Lung (tissue), 12 donors: Measurements from ENCODE around the gene UBE2E1. TPM values are rescaled to one million over a fixed set of nuclear protein-coding genes. Genes with fewer than 3 reads are reported as not detected.
A peak's percentile ranks its signal among the peaks of the same experiment; 100 is the strongest.

Experiments used
- ATAC-seq: fragments of 200-7000 bp; cut with Tn5 transposase; one replicate; pipeline ENCODE4 v1.9.1; 2020; ENCODE audit warnings: moderate number of reproducible peaks; ENCODE audit not compliant: insufficient read depth, low FRiP score
- DNase-seq, 3 donors: peaks; one replicate each; pipeline ENCODE4 v3.0.0-alpha.2; 2013 to 2017
- H3K27ac ChIP-seq, 2 donors: one replicate each; pipeline ENCODE4 v1.5.1; 2013; ENCODE audit warnings: mild to moderate bottlenecking in 2 of 2, moderate library complexity in 2 of 2, control low read depth in 1 of 2, inconsistent platforms in 1 of 2, low read depth in 1 of 2, low read length in 1 of 2
- H3K27me3 ChIP-seq, 3 donors: one replicate each; pipeline ENCODE4 v1.5.1; 2013; ENCODE audit warnings: low read length in 2 of 3; ENCODE audit not compliant: control insufficient read depth in 3 of 3, insufficient read depth in 3 of 3
- H3K36me3 ChIP-seq, 4 donors: one replicate each; pipeline ENCODE4 v1.5.1; 2013; ENCODE audit warnings: low read length in 4 of 4, mild to moderate bottlenecking in 1 of 4, moderate library complexity in 1 of 4; ENCODE audit not compliant: control insufficient read depth in 4 of 4, insufficient read depth in 4 of 4
- H3K4me1 ChIP-seq, 5 donors: one replicate each; pipeline ENCODE4 v1.5.1; 2013; ENCODE audit warnings: low read length in 5 of 5, mild to moderate bottlenecking in 2 of 5, moderate library complexity in 1 of 5; ENCODE audit not compliant: control insufficient read depth in 5 of 5, insufficient read depth in 5 of 5
- H3K4me3 ChIP-seq: one replicate; pipeline ENCODE4 v1.5.1; 2013; ENCODE audit warnings: mild to moderate bottlenecking, control low read depth, moderate library complexity
- H3K9ac ChIP-seq, 2 donors: one replicate each; pipeline ENCODE4 v1.5.1; 2013; ENCODE audit warnings: low read length in 2 of 2, control low read depth in 1 of 2; ENCODE audit not compliant: insufficient read depth in 1 of 2
- H3K9me3 ChIP-seq, 4 donors: one replicate each; pipeline ENCODE4 v1.5.1; 2013; ENCODE audit warnings: low read length in 3 of 4, mild to moderate bottlenecking in 1 of 4, moderate library complexity in 1 of 4; ENCODE audit not compliant: control insufficient read depth in 4 of 4, insufficient read depth in 3 of 4
- WGBS, 2 donors: extraction: QIAGEN DNeasy Blood & Tissue Kit; methylation state at CpG; one replicate each; pipeline ENCODE4 v1.1.7; 2013; 5-methylcytosine and 5-hydroxymethylcytosine counted together
- polyA plus RNA-seq, 2 donors: library from polyadenylated mRNA; stranded (reverse); fragments of 200-250 nt; gene quantifications; one replicate each; pipeline ENCODE4 v1.2.1, GENCODE V29; 2013
- total RNA-seq, 2 donors: library from RNA; depleted of rRNA in 1 of 2; stranded (reverse); fragments of >200 nt in 1 of 2; gene quantifications; one replicate each; pipeline ENCODE4 v1.2.1, GENCODE V29; 2014 to 2021
- TF ChIP-seq, protein P1 (sequence below): IDR thresholded peaks from 2 replicates; pipeline ENCODE4 v1.5.1; 2012; ENCODE audit warnings: mild to moderate bottlenecking; ENCODE audit errors: control extremely low read depth, extremely low read depth
- donor health status: control.
- donor health status: control.
- donor health status: Bipolar disorder and iron deficiency.
- donor health status: healthy.
- donor health status: DM: yes; HTN: yes; CAD: no.

UBE2E1 gene
- total and polyA plus RNA-seq, 4 donors: 74.1 to 156 (median 87.6) TPM

- no peak for ATAC-seq
- WGBS, 2 donors: 66 to 83% methylated on average over 3 of the region's 3 CpGs
- DNase-seq: no peak
- H3K27ac ChIP-seq: no peak overlapping the region
- H3K36me3 ChIP-seq: no peaks in the 10 kb centered on the region
- peaks cover 0 to 10% (median 1%) of the 10 kb centered on the region in 4 donors for H3K9me3 ChIP-seq
- H3K4me1 ChIP-seq: peaks cover 0 to 25% (median 7%) of the 10 kb centered on the region in 5 donors
- no peaks in the 10 kb centered on the region for H3K27me3 ChIP-seq
- TF ChIP-seq, protein P1, sequence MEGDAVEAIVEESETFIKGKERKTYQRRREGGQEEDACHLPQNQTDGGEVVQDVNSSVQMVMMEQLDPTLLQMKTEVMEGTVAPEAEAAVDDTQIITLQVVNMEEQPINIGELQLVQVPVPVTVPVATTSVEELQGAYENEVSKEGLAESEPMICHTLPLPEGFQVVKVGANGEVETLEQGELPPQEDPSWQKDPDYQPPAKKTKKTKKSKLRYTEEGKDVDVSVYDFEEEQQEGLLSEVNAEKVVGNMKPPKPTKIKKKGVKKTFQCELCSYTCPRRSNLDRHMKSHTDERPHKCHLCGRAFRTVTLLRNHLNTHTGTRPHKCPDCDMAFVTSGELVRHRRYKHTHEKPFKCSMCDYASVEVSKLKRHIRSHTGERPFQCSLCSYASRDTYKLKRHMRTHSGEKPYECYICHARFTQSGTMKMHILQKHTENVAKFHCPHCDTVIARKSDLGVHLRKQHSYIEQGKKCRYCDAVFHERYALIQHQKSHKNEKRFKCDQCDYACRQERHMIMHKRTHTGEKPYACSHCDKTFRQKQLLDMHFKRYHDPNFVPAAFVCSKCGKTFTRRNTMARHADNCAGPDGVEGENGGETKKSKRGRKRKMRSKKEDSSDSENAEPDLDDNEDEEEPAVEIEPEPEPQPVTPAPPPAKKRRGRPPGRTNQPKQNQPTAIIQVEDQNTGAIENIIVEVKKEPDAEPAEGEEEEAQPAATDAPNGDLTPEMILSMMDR: no peak
- H3K9ac ChIP-seq: no peak overlapping the region
- no peak overlapping the region for H3K4me3 ChIP-seq
These were observed 25.9 kb upstream of the UBE2E1 start for GRCh38 chr3:23779841-23780240.

DNA sequence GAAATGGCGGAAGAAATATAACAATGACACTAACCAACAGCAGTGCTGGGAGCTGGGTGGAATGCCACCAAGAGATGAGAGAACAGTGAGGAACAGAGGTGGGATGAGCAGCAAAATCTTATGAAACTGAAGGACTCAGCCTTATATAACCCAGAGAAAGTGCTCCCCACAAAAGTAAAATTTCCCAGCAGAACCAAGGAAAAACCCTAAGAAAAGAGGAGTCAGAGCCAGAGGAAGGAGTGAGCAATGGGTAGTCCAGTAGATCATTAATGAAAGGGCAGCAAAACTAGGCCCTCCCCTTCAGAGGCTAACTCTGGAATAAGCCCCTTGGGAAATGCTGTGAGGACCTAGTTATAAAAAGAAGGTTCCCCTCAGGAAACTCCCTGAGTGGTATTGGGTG lies 24.7 kb upstream of the UBE2E1 start:
- H3K27me3 ChIP-seq: no peaks in the 10 kb centered on the region
- H3K4me3 ChIP-seq: no peak overlapping the region
- H3K27ac ChIP-seq: no peak overlapping the region
- DNase-seq (no peak), ATAC-seq (no peak)
- H3K9me3 ChIP-seq: peaks cover 0 to 7% (median 0%) of the 10 kb centered on the region in 4 donors
- H3K36me3 ChIP-seq: no peaks in the 10 kb centered on the region
- TF ChIP-seq, protein P1: no peak
- 48 to 98% methylated on average over 1 of the region's 1 CpG for WGBS, 2 donors
- H3K4me1 ChIP-seq: peaks cover 0 to 28% (median 7%) of the 10 kb centered on the region in 5 donors
- H3K9ac ChIP-seq: no peak overlapping the region

GRCh38 chr3:23781871-23782270 lies 23.9 kb upstream of the UBE2E1 start:
- DNase-seq (no peak), ATAC-seq (no peak)
- TF ChIP-seq, protein P1: no peak
- no peaks in the 10 kb centered on the region for H3K36me3 ChIP-seq
- no peak overlapping the region for H3K27ac ChIP-seq
- peaks cover 0 to 7% (median 0%) of the 10 kb centered on the region in 4 donors for H3K9me3 ChIP-seq
- no peak overlapping the region for H3K9ac ChIP-seq
- WGBS, 2 donors: 87 to 96% methylated on average over 1 of the region's 1 CpG
- no peaks in the 10 kb centered on the region for H3K27me3 ChIP-seq
- no peak overlapping the region for H3K4me3 ChIP-seq
- H3K4me1 ChIP-seq: peaks cover 0 to 21% (median 0%) of the 10 kb centered on the region in 5 donors

DNA sequence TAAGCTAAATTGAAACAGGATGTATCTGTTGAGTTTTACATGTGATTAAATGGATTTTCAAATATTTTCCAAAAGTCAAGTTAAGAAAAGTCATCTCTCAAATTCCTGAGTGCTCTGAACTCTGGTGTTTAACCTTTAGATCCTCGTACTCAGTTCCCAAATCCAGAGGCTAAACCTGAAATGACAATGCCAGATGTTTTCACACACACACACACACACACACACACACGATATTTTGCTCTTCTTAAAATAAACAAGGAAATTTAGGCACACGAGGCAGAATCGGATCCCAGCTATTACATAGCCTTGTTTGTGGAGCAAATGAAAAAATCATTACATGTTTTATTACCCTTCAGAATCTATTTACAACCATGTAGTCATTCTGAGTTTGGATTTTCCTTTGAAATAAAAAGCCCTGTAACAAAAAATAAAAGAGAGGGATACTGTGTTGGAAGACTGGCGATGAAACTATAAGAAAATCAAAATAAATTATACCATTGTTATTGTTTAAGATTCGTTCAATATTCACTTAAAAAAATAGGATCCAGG lies 20.6 kb upstream of the UBE2E1 start:
- Histone ChIP-seq H3K36me3 (no peaks in the 10 kb centered on the region), H3K27me3 (no peaks in the 10 kb centered on the region), H3K27ac (no peak overlapping the region), H3K9ac (no peak overlapping the region), H3K4me3 (no peak overlapping the region), H3K4me1 (peaks cover 0 to 11% (median 0%) of the 10 kb centered on the region in 5 donors), H3K9me3 (no peaks in the 10 kb centered on the region)
- DNase-seq (peak; percentile 65 to 83 (median 83)), ATAC-seq (no peak)
- TF ChIP-seq, protein P1: no peak
- WGBS, 2 donors: 67 to 73% methylated on average over 6 of the region's 6 CpGs
